Activated naive CD8-positive, alpha-beta T cell treated with anti-CD3 and anti-CD28 coated beads, Interleukin-2, amount 50 U/mL, for 24 hours (primary cell): ENCODE results near the gene ABCG5.

Experiments used
- ATAC-seq: fragments of 150-1000 bp; cut with Tn5 transposase; one replicate; pipeline ENCODE4 v1.10.0; 2021
- DNase-seq: peaks from one replicate; pipeline ENCODE4 v3.0.0; 2021
- H3K27ac Mint-ChIP-seq: one replicate; pipeline ENCODE4 v1.8.0; 2021; ENCODE audit warnings: mild to moderate bottlenecking, mixed read lengths
- H3K27me3 Mint-ChIP-seq: one replicate; pipeline ENCODE4 v1.8.0; 2021; ENCODE audit warnings: mixed read lengths
- H3K36me3 Mint-ChIP-seq: one replicate; pipeline ENCODE4 v1.8.0; 2021; ENCODE audit warnings: low read depth, mixed read lengths
- H3K4me1 Mint-ChIP-seq: one replicate; pipeline ENCODE4 v1.8.0; 2021; ENCODE audit warnings: mixed read lengths
- H3K4me3 Mint-ChIP-seq: one replicate; pipeline ENCODE4 v1.8.0; 2021; ENCODE audit warnings: mild to moderate bottlenecking, moderate library complexity, mixed read lengths
- H3K9me3 Mint-ChIP-seq: one replicate; pipeline ENCODE4 v1.8.0; 2021; ENCODE audit warnings: mixed read lengths

Gene ABCG5

DNA sequence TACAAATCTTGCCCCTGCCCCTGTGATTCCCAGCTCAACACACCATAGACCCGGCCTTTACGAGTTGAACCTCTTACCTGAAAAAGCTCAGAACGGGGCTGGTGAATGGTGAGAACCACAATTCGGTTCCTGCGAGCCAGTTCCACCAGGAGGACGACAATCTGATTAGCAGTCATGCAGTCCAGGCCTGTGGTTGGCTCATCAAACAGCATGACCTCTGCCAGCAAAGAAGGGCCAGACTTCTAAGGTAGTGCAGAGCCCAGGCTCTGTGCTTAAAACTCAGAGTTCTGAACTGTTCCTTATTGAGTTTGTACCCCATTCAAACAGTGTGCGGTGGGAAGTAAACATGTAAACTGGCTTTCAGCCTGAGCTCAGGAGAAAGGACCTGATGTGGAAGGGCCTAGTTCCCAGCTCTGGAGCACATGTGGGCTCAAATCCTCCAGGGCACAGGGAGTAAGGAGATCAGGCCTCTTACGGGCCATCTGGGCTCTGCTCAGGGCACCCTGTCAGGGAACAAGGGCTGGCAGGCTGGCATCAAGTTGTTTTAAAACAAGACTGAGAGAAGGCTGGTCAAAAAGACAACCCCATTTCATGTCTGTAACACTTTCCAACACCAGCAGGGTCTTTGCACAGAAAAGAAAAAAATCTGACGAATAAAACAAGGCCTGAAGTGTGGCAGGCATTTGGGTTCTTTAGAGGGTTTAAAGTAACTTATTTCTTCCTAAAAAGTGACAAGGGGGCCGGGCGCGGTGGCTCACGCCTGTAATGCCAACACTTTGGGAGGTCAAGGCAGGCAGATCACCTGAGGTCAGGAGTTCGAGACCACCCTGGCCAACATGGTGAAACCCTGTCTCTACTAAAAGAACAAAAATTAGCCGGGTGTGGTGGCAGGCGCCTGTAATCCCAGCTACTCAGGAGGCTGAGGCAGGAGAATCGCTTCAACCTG is 12.1 kb downstream of the ABCG5 start:
- H3K4me1 Mint-ChIP-seq = peaks cover 3% of the 10 kb centered on the region
- no peaks in the 10 kb centered on the region for H3K9me3 Mint-ChIP-seq
- DNase-seq = no peak
- no peaks in the 10 kb centered on the region for H3K36me3 Mint-ChIP-seq
- ATAC-seq = no peak
- H3K27me3 Mint-ChIP-seq = peaks cover 49% of the 10 kb centered on the region
- H3K4me3 Mint-ChIP-seq = no peak overlapping the region
- H3K27ac Mint-ChIP-seq = no peak overlapping the region

DNA sequence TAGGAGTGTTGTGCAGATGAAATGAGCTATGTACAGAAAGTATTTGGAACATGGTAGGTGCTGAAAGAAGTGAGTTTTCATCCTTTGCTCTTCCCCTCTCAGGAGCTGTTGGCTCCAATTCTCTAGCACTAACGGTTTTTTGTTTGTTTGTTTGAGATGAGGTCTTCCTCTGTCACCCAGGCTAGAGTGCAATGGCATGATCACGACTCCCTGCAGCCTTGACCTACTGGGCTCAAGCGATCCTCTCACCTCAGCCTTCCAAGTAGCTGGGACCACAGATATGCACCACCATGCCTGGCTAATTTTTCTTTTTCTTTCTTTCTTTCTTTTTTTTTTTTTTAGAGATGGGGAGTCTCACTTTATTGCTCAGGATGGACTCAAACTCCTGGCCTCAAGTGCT is 12.8 kb downstream of the ABCG5 start:
- ATAC-seq = no peak

DNA sequence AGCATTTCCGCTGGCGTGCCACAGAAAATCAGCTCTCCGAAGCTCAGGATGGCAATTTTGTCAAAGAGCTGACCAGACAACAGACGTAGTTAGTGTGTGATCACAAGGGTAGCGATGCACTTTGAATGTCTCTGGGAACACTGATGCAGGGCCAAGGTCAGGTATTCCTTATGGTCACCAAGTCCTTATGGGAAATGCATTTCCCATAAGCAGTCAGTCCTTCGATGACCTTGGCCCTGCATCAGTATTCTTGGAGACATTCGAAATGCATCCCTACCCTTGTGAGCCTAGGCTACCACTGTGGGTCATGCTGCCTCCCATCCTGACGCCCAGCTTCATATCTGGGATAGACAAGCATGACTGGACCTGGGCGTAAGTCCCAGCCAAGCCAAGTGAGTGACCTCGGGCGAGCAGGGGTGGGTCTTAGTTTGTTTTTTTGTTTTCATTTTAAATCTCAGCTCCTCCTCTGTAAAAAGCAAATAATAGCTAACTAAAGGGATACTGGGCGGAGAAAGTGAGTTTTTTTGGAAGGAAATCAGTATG is 13.6 kb downstream of the ABCG5 start:
- Mint-ChIP-seq H3K4me3 (no peak overlapping the region), H3K36me3 (no peaks in the 10 kb centered on the region), H3K27me3 (peaks cover 43% of the 10 kb centered on the region), H3K9me3 (no peaks in the 10 kb centered on the region), H3K27ac (no peak overlapping the region), H3K4me1 (peaks cover 2% of the 10 kb centered on the region)
- ATAC-seq (no peak), DNase-seq (no peak)

More for the DNA sequence above, 12.8 kb downstream of the ABCG5 start:
- H3K4me3 Mint-ChIP-seq = no peak overlapping the region
- no peaks in the 10 kb centered on the region for H3K4me1 Mint-ChIP-seq
- H3K9me3 Mint-ChIP-seq = no peaks in the 10 kb centered on the region
- no peak overlapping the region for H3K27ac Mint-ChIP-seq
- no peak for DNase-seq
- no peaks in the 10 kb centered on the region for H3K36me3 Mint-ChIP-seq
- H3K27me3 Mint-ChIP-seq = peaks cover 49% of the 10 kb centered on the region

DNA sequence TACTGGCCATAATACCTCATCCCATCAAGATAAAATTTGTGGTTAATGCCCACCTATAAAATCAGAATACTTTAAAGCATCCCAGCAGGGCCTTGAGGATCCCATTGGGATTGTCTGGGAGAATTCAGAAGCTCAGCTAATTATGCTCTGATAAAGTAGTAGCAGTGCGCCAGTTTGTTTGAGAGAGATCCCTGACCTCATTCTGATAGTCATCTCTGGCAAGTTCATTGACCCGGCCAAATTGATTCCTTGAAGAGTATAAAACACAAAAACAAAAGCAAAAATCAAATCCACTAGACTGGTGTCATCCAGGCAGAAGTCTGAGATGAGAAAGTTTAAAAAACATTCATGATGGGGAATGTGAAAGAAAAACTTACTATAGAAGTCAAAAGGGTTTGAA is 14.1 kb downstream of the ABCG5 start:
- no peak for DNase-seq
- ATAC-seq = no peak
- H3K4me1 Mint-ChIP-seq = peaks cover 4% of the 10 kb centered on the region
- no peak overlapping the region for H3K27ac Mint-ChIP-seq
- no peaks in the 10 kb centered on the region for H3K9me3 Mint-ChIP-seq
- H3K27me3 Mint-ChIP-seq = peaks cover 38% of the 10 kb centered on the region
- no peaks in the 10 kb centered on the region for H3K36me3 Mint-ChIP-seq
- no peak overlapping the region for H3K4me3 Mint-ChIP-seq

DNA sequence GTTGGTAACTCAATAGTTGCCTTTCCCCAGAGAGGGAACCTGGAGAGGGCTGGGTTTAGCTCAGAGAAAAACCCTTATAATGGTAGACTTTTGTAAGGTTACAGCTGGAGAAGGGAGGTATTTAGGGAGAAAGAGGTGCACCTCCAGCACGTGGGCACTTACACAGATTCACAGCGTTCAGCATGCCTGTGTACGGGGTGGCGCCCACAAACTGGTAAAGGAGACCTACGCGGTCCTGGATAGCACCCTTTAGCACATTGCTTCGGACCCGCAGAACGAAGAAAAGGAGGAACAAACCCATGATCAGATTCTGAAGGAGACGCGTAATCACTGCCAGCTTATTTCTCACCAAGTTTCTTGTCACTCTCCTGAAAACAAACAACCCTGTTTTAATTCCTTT is 14.9 kb downstream of the ABCG5 start:
- Mint-ChIP-seq H3K4me1 (peaks cover 10% of the 10 kb centered on the region), H3K4me3 (no peak overlapping the region), H3K36me3 (no peaks in the 10 kb centered on the region), H3K27me3 (peaks cover 34% of the 10 kb centered on the region), H3K27ac (no peak overlapping the region), H3K9me3 (no peaks in the 10 kb centered on the region)
- DNase-seq (no peak), ATAC-seq (no peak)

DNA sequence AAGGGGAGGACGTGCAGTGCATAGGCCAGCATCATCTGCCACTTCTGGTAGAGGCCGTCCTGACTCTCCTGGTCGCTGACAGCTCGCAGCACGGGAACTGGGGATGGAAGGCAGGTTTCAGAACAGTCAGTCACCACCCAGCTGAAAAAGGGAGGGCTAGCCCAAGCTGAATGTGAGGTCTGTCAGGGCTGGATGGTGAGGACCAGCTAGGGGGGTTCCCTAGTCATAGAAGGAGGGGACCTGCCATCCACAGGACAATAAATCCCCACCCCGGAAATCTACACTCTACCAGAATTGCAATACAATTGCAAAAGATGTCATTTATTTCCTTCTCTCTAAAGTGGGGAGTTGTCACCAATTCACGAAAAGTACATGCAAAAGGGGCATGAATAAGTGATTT is 15.8 kb downstream of the ABCG5 start:
- H3K4me1 Mint-ChIP-seq = peaks cover 16% of the 10 kb centered on the region
- H3K27me3 Mint-ChIP-seq = peaks cover 34% of the 10 kb centered on the region
- no peaks in the 10 kb centered on the region for H3K36me3 Mint-ChIP-seq
- ATAC-seq = no peak
- no peak for DNase-seq
- no peak overlapping the region for H3K27ac Mint-ChIP-seq
- H3K4me3 Mint-ChIP-seq = no peak overlapping the region
- H3K9me3 Mint-ChIP-seq = no peaks in the 10 kb centered on the region

DNA sequence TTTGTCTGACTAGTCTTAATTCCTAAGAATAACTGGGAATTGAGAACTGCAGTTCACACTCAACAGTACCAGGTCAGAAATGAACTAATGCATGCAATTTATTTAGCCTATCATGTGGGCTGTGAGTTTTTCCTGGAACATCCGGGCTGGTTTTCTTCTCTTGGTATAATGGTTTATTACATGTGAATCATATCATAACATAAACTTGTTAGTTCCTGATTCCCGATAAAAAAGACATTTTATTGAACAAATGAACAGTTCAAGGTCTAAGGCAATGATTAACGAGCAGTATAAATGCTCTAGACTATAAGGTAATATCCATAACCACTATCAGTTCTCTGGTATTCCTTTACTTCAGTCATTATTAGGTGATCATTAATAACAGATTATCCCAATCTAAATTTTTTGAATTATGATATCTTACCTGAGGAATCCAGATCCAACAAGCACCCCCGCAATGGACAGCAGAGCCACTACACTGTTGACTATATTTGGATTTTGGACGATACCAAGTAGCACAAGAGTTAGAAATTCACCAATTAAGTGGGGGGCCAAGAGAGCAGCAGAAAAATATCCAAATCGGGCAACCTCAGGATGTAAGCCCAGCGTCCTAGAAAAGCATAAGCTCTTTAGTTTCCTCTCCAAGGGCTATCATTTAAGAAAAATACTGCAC is 19.0 kb downstream of the ABCG5 start:
- Mint-ChIP-seq H3K27ac (no peak overlapping the region), H3K4me1 (peaks cover 16% of the 10 kb centered on the region), H3K4me3 (no peak overlapping the region), H3K36me3 (no peaks in the 10 kb centered on the region), H3K9me3 (no peaks in the 10 kb centered on the region), H3K27me3 (peaks cover 26% of the 10 kb centered on the region)
- DNase-seq (no peak), ATAC-seq (no peak)

DNA sequence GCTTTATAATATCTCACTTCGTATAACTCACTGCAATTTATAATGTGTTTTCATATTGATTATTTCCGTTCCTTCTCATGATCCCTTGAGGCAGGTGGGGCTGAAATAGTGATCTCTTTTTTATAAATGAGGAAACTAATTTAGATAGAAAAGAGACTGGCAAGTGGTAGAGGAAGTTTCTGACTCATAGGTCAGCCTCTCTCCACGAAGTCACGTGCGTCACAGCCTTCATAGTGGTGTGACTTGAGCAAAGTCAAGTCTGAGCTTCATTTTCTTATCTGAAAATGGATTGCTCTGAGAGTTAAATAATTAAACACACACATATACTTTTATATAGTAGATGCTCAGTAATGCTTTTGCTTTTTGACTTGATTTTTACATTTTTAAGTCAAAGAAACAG is 19.9 kb downstream of the ABCG5 start:
- peak; percentile 93 for ATAC-seq

DNA sequence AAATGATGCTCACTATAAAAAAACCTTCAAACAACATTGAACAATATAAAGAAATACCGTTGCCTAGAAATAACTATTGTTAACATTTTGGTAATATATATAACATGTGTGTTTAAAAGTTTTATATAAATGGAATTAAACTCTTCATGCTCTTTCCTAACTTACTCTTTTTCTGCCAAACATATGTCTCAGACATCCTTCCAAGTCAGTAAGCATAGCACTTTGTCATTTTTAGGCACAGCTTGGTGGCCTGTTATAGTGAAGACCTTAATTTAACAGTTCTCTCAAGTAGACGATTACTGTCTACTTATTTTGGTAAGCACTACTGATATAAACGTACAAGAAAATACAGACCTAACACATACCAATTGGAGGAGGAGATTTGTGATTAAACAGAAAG is 23.9 kb downstream of the ABCG5 start:
- no peaks in the 10 kb centered on the region for H3K27me3 Mint-ChIP-seq
- H3K36me3 Mint-ChIP-seq = no peaks in the 10 kb centered on the region
- no peaks in the 10 kb centered on the region for H3K9me3 Mint-ChIP-seq
- peaks cover 13% of the 10 kb centered on the region for H3K4me1 Mint-ChIP-seq
- DNase-seq (no peak), ATAC-seq (no peak)
- no peak overlapping the region for H3K27ac Mint-ChIP-seq
- no peak overlapping the region for H3K4me3 Mint-ChIP-seq

More for the DNA sequence above, 19.9 kb downstream of the ABCG5 start:
- no peaks in the 10 kb centered on the region for H3K36me3 Mint-ChIP-seq
- H3K27me3 Mint-ChIP-seq = peaks cover 21% of the 10 kb centered on the region
- peaks cover 16% of the 10 kb centered on the region for H3K4me1 Mint-ChIP-seq
- peak overlapping the region; percentile 44 for H3K27ac Mint-ChIP-seq
- no peaks in the 10 kb centered on the region for H3K9me3 Mint-ChIP-seq
- DNase-seq = peak; percentile 51
- H3K4me3 Mint-ChIP-seq = no peak overlapping the region

DNA sequence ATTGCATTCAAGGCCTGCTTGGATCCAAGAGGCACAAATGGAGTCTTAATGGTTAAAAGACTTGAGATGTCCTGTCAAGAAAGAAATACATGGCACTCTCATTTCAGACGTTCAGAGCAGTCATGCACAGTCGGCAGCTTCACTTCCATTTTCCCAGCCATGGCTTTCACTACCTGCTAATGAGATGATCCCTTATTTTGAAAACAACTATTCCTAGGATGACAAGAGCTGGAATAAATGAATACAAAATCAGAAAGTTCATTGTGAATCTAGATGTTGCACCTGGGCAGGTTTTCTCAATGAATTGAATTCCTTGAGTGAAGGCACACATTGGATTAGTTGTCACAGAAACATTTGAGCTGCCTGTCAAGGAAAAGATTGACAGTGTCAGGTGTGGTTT is 25.7 kb downstream of the ABCG5 start:
- H3K27ac Mint-ChIP-seq = no peak overlapping the region
- H3K27me3 Mint-ChIP-seq = no peaks in the 10 kb centered on the region
- no peaks in the 10 kb centered on the region for H3K9me3 Mint-ChIP-seq
- no peak for DNase-seq
- H3K4me1 Mint-ChIP-seq = no peaks in the 10 kb centered on the region
- H3K4me3 Mint-ChIP-seq = no peak overlapping the region
- no peak for ATAC-seq
- no peaks in the 10 kb centered on the region for H3K36me3 Mint-ChIP-seq

DNA sequence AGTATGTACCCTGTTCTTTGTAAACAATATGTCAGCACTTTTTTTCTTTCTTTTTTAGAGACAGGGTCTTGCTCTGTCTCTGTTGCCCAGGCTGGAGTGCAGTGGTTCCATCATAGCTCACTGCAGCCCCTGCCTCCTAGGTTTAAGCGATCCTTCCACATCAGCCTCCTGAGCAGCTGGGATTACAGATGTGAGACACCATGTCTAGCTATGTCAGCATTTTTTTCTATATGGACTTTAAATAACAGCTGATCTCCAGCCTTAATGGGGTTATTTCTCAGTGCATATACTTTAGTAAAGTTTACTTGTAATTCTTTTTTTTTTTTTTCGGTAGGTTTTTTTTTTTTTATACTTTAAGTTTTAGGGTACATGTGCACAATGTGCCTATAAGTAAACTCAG is 26.6 kb downstream of the ABCG5 start:
- Mint-ChIP-seq H3K27ac (no peak overlapping the region), H3K4me1 (no peaks in the 10 kb centered on the region), H3K27me3 (no peaks in the 10 kb centered on the region), H3K36me3 (peaks cover 1% of the 10 kb centered on the region), H3K4me3 (no peak overlapping the region), H3K9me3 (no peaks in the 10 kb centered on the region)
- ATAC-seq (no peak), DNase-seq (no peak)

DNA sequence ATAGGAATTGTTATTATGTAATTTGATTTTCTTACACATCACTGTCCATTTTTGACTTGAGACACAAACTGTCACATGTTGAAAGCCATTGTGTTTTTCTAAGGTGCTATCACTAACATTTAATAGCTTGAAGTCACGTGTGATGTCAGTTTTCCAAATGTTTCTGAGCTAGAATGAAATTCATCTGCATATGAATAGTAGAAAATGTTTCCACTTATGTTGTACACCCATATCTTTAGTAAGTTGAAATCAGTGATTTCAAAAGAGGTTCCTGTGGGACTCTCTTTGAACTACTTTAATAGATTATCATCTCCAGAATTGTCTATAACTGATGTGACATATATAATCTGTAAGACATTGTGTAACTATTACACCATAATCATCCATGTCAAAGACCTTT is 27.8 kb downstream of the ABCG5 start:
- Mint-ChIP-seq H3K4me3 (no peak overlapping the region), H3K4me1 (no peaks in the 10 kb centered on the region), H3K27me3 (no peaks in the 10 kb centered on the region), H3K27ac (no peak overlapping the region), H3K9me3 (no peaks in the 10 kb centered on the region), H3K36me3 (peaks cover 1% of the 10 kb centered on the region)
- ATAC-seq (no peak), DNase-seq (no peak)

DNA sequence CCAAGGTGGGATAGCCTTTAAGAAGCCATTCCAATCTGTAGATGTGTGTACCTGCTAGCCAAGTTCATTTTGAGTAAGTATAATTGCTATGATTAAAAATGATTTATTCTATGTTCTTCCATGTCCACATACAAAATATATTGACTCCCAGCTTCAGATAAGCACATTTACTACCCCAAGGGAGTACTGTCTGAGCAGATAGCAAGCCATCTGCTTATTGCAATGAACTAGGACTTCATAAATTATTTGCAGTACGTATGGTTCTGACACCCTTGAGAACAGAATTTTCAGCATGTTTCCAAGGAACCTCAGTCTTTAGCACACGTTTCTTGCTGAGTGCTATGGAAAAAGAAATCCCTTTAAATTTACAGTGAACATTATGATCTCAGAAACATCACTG is 28.2 kb downstream of the ABCG5 start:
- Mint-ChIP-seq H3K27ac (no peak overlapping the region), H3K4me3 (no peak overlapping the region), H3K36me3 (peaks cover 1% of the 10 kb centered on the region), H3K27me3 (no peaks in the 10 kb centered on the region), H3K4me1 (no peaks in the 10 kb centered on the region), H3K9me3 (no peaks in the 10 kb centered on the region)
- ATAC-seq (no peak), DNase-seq (no peak)

DNA sequence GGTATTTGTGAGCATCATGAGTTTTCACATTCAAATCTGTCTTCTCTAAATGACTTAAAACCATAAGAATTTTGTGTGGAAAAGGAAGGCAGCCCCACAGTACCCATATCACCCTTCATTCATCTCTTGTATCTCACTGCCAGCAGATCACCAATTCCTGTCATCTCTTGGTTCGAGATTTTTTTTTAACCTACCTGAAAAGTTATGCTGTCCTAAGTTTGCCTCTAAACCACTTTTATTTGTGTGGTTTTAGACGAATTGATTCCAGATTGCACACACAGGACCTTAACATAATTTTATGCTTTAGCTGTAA is 32.0 kb downstream of the ABCG5 start:
- peaks cover 1% of the 10 kb centered on the region for H3K36me3 Mint-ChIP-seq
- no peaks in the 10 kb centered on the region for H3K27me3 Mint-ChIP-seq
- DNase-seq = no peak
- no peak overlapping the region for H3K27ac Mint-ChIP-seq
- ATAC-seq = no peak
- no peaks in the 10 kb centered on the region for H3K9me3 Mint-ChIP-seq
- H3K4me3 Mint-ChIP-seq = no peak overlapping the region
- H3K4me1 Mint-ChIP-seq = no peaks in the 10 kb centered on the region

DNA sequence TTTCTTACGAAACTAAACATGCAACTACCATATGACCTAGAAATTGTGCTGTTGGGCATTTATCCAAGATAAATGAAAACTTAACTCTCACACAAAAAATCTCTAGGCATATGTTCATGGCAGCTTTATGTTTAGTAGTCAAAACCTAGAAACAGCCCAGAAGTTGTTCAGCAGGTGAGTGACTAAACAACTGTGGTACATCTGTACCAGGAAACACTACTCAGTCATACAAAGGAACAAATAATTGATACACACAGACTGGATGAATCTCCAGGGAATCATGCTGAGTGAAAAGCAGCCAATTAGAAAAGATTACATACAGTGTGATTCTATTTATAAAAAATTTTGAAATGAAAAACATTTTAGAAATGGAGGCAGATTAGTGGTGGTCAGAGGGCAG is 35.5 kb downstream of the ABCG5 start:
- Mint-ChIP-seq H3K9me3 (no peaks in the 10 kb centered on the region), H3K4me1 (no peaks in the 10 kb centered on the region), H3K4me3 (no peak overlapping the region), H3K36me3 (peaks cover 1% of the 10 kb centered on the region), H3K27me3 (no peaks in the 10 kb centered on the region), H3K27ac (no peak overlapping the region)
- ATAC-seq = no peak
- DNase-seq = no peak
